Hepatocyte (in vitro differentiated cells): ENCODE results near the gene COL4A2.

Source experiments
- EZH2phosphoT487 ChIP-seq: fragments of 200-600 bp; sonication (generic); IDR thresholded peaks from one replicate; pipeline ENCODE4 v1.6.1; 2018; ENCODE audit warnings: antibody characterized with exemption, mild to moderate bottlenecking, low read depth, moderate library complexity; ENCODE audit not compliant: unreplicated experiment, severe bottlenecking
- TF ChIP-seq, protein P1 (sequence below): fragments of 200-600 bp; sonication (generic); IDR thresholded peaks from 2 replicates; pipeline ENCODE4 v1.5.1; 2016; ENCODE audit warnings: antibody characterized with exemption, mild to moderate bottlenecking; ENCODE audit not compliant: poor library complexity

DNA sequence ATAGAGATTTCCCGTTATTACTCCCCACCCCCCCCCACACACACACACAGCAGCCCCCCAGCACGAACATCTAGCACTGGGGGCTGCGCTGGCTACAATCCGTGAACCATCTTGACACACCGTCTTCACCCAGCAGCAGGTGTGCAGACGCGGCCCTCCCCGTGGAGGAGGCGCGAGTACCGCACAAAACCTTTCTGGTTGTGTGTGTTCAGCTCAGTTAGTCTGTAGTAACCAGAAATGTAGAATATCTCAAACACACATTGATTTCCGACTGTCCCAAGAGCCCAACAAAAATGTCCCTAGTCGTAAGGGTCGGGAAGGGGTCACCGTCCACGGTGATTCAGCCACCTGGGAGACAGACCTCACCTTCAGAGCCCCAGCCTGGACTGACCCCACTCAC is 131.7 kb downstream of the COL4A2 start:
- TF ChIP-seq, protein P1, sequence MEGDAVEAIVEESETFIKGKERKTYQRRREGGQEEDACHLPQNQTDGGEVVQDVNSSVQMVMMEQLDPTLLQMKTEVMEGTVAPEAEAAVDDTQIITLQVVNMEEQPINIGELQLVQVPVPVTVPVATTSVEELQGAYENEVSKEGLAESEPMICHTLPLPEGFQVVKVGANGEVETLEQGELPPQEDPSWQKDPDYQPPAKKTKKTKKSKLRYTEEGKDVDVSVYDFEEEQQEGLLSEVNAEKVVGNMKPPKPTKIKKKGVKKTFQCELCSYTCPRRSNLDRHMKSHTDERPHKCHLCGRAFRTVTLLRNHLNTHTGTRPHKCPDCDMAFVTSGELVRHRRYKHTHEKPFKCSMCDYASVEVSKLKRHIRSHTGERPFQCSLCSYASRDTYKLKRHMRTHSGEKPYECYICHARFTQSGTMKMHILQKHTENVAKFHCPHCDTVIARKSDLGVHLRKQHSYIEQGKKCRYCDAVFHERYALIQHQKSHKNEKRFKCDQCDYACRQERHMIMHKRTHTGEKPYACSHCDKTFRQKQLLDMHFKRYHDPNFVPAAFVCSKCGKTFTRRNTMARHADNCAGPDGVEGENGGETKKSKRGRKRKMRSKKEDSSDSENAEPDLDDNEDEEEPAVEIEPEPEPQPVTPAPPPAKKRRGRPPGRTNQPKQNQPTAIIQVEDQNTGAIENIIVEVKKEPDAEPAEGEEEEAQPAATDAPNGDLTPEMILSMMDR: no peak
- TF ChIP-seq EZH2phosphoT487: no peak
